ENCODE data around the gene SLC14A1. TPM values are rescaled to one million over a fixed set of nuclear protein-coding genes. Genes with fewer than 3 reads are reported as not detected.

The SLC14A1 gene
- total and polyA plus RNA-seq, 2 of the 8 experiments (the other 6 are each of a cell fraction or from before 2014, with no cell fraction given) = 0.18 TPM; not detected in 1

GRCh38 chr18:45780568-45780967 is 56.6 kb downstream of the SLC14A1 start:
- H3K79me1 ChIP-seq (ENCODE audit: low read depth, low read length) = no peaks in the 10 kb centered on the region
- no peaks in the 10 kb centered on the region for H3K9me3 ChIP-seq (ENCODE audit: insufficient read depth in 2 of 2, low read depth in 1 of 2, low read length in 1 of 2)
- H2AFZ ChIP-seq (ENCODE audit: low read length) = no peak overlapping the region
- POLR2A ChIA-PET (ENCODE audit: partially characterized antibody) = no interaction called here
- no peak overlapping the region for H2BK20ac ChIP-seq (ENCODE audit: low read length)
- H3K18ac ChIP-seq (ENCODE audit: extremely low read depth, low read length) = no peak overlapping the region
- no peak overlapping the region for H3K4ac ChIP-seq (replicated peaks; ENCODE audit: insufficient read length, low read depth, low read length)
- H2BK5ac ChIP-seq (ENCODE audit: low read depth, low read length) = no peak overlapping the region
- H4K8ac ChIP-seq (ENCODE audit: extremely low read depth, insufficient read depth, low read length) = no peak overlapping the region
- no peak overlapping the region for H3K14ac ChIP-seq (ENCODE audit: insufficient read length)
- no peak overlapping the region for H3K4me3 ChIP-seq (ENCODE audit: extremely low read depth in 1 of 4, insufficient read depth in 2 of 4, low read depth in 3 of 4, low read length in 4 of 4)
- CTCF ChIA-PET (ENCODE audit: partially characterized antibody) = interaction anchor here (1.0 to 2.3 kb wide), 3 partner anchors 21 to 34 kb away, joined by 3 to 6 read pairs (median 3); no protein-coding TSS in a partner anchor
- no peak overlapping the region for H4K91ac ChIP-seq (replicated peaks; ENCODE audit: insufficient read length, low read length)
- H3K23me2 ChIP-seq (ENCODE audit: low read depth, low read length) = 0 out of 2 replicates have a peak, but pooled peaks cover 2% of the 10 kb centered on the region
- no peak overlapping the region for H3K9ac ChIP-seq (replicated peaks in 1 of 4; ENCODE audit: extremely low read depth in 1 of 4, low read depth in 3 of 4, low read length in 3 of 4)
- H2BK120ac ChIP-seq (replicated peaks; ENCODE audit: low read depth, low read length) = no peak overlapping the region
- no peak for FAIRE-seq
- H2BK12ac ChIP-seq (ENCODE audit: low read depth, low read length) = 0 out of 2 replicates have a peak overlapping the region, but pooled peaks have one; percentile 39
- no peak overlapping the region for H3K27ac ChIP-seq (ENCODE audit: low read depth, low read length)
- H2AK5ac ChIP-seq (ENCODE audit: low read depth, low read length) = no peak overlapping the region
- no peak for DNase-seq (ENCODE audit: low read depth in 1 of 2, low spot score in 2 of 2)
- no peak overlapping the region for H4K5ac ChIP-seq (ENCODE audit: insufficient read length, low read depth, low read length)
- no peak overlapping the region for H3K23ac ChIP-seq (ENCODE audit: insufficient read length)
- H3K4me2 ChIP-seq (ENCODE audit: insufficient read depth in 1 of 2, low read depth in 2 of 2, low read length in 2 of 2) = no peak overlapping the region
- no peak overlapping the region for H3K56ac ChIP-seq (replicated peaks; ENCODE audit: insufficient read length, low read depth, low read length)
- H4K20me1 ChIP-seq (replicated peaks in 1 of 2; ENCODE audit: control insufficient read depth in 1 of 2, insufficient read depth in 2 of 2, low read length in 2 of 2) = no peaks in the 10 kb centered on the region
- H3K27me3 ChIP-seq (replicated peaks in 1 of 4; ENCODE audit: control insufficient read depth in 3 of 4, extremely low read depth in 1 of 4, insufficient read depth in 3 of 4, low read length in 3 of 4) = no peaks in the 10 kb centered on the region
- 55% methylated on average over 2 of the region's 2 CpGs; no CpG with 5 or more reads in 1 of the 2 experiments for WGBS, 2 experiments (ENCODE audit: extremely low coverage in 1 of 2, insufficient coverage in 1 of 2, insufficient read length in 1 of 2, insufficient replicate concordance in 2 of 2, low coverage in 1 of 2, low lambda C conversion rate in 2 of 2, missing lambda C conversion rate in 1 of 2)
- no peaks in the 10 kb centered on the region for H3K79me2 ChIP-seq (ENCODE audit: control insufficient read depth in 1 of 2, insufficient read depth in 2 of 2, low read length in 2 of 2)
- H3K36me3 ChIP-seq (ENCODE audit: control insufficient read depth in 2 of 4, insufficient read depth in 4 of 4, low read length in 3 of 4) = no peaks in the 10 kb centered on the region
- H2BK15ac ChIP-seq (ENCODE audit: low read length) = no peak overlapping the region
- no peak for TF ChIP-seq TAF1 (IDR thresholded peaks at IDR 0.05; ENCODE audit: low read depth, low read length)
- no peak for TF ChIP-seq CBX5 (IDR thresholded peaks at IDR 0.05; ENCODE audit: low read depth, low read length)
- TF ChIP-seq SP1 (IDR thresholded peaks at IDR 0.05; ENCODE audit: low read depth, low read length) = no peak
- TF ChIP-seq CTCF (IDR thresholded peaks at IDR 0.05; ENCODE audit: control extremely low read depth in 1 of 3, insufficient read depth in 1 of 3, low read depth in 1 of 3, low read length in 3 of 3) = no peak
- TF ChIP-seq YY1 (IDR thresholded peaks at IDR 0.05; ENCODE audit: low read depth, low read length) = no peak
- no peak for TF ChIP-seq RAD21 (IDR thresholded peaks at IDR 0.05 in 1 of 2, conservative IDR thresholded peaks at IDR 0.05 in 1 of 2; ENCODE audit: low read depth in 2 of 2, low read length in 2 of 2)
- no peak for TF ChIP-seq SUZ12 (IDR thresholded peaks at IDR 0.05; ENCODE audit: low read length)
- no peak for TF ChIP-seq EGR1 (IDR thresholded peaks at IDR 0.05; ENCODE audit: borderline replicate concordance, low read depth, low read length)
- peaks cover 0 to 15% (median 6%) of the 10 kb centered on the region in 4 experiments; a peak in 4 of 7 replicates for H3K4me1 ChIP-seq (replicated peaks in 1 of 4; ENCODE audit: control insufficient read depth in 3 of 4, insufficient read depth in 4 of 4, low read length in 3 of 4)
